H7 (cell line): Measurements from ENCODE around the gene SREK1IP1. TPM values are rescaled to one million over a fixed set of nuclear protein-coding genes. Genes with fewer than 3 reads are reported as not detected.
"Not testable (repeated sequence)": the region's sequence is repeated elsewhere in the genome, so short reads cannot be mapped to it uniquely, and the experiment has no call there.

ENCODE experiments used
- DNase-seq: peaks from one replicate; pipeline ENCODE4 v3.0.0; 2012
- H3K27me3 ChIP-seq: 2 replicates; pipeline ENCODE4 v1.6.0; 2011; ENCODE audit warnings: mild to moderate bottlenecking, low read length; ENCODE audit not compliant: control insufficient read depth, insufficient read depth
- H3K36me3 ChIP-seq: replicated peaks from 2 replicates; pipeline ENCODE4 v1.5.1; 2011; ENCODE audit warnings: low read length; ENCODE audit not compliant: control insufficient read depth, insufficient read depth
- H3K4me3 ChIP-seq: 2 replicates; pipeline ENCODE4 v1.5.1; 2011; ENCODE audit warnings: low read depth, mild to moderate bottlenecking, control low read depth, low read length, moderate library complexity; ENCODE audit not compliant: insufficient read depth
- total RNA-seq: library from RNA; depleted of rRNA; stranded (reverse); fragments of >200 nt; shearing (Covaris generic); gene quantifications from 2 replicates; pipeline ENCODE4 v1.2.3, GENCODE V29; 2014

Gene SREK1IP1
- total RNA-seq, 1 experiment from 2014 or later, result 13.5 TPM

DNA sequence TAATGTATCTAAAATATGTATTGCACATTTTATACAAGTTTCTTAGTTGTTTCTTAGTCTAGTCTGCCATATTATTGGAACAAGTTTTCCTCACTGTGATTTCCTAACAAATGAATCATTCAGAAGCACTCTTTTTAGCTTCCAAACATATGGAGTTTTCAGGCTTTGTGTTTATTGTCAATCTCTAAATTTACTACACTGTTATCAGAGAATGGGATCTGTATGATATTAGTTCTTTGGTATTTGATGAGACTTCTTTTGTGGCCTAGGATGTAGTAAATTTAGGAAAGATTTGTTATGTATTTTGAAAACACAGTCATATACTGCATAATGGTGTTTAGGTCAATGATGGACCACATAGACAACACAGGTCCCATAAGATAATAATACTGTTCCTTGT, 25.7 kb downstream of the SREK1IP1 start:
- Histone ChIP-seq H3K36me3 (peaks cover 6% of the 10 kb centered on the region), H3K4me3 (no peak overlapping the region), H3K27me3 (no peaks in the 10 kb centered on the region)
- DNase-seq, result no peak

DNA sequence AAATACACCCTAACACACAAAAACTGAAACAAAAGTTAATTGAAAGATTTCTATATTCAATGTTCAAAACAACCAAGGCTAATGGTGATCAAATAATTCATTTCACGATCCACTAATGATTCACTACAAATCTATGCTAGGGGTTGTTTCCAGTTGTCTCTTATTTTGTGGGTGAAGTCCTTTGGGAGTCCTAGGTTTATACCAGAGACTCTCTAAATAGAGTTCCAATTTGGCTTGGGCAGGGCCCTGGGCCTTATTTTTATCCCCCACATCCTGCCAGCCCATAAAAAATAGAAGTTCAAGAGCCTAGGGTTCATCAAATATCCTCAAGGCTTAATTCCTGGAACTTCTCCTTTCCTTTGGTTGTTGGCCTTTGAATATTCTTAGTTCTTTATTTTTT, 26.1 kb downstream of the SREK1IP1 start:
- no peak for DNase-seq
- Histone ChIP-seq H3K27me3 (no peaks in the 10 kb centered on the region), H3K36me3 (peaks cover 6% of the 10 kb centered on the region), H3K4me3 (no peak overlapping the region)

DNA sequence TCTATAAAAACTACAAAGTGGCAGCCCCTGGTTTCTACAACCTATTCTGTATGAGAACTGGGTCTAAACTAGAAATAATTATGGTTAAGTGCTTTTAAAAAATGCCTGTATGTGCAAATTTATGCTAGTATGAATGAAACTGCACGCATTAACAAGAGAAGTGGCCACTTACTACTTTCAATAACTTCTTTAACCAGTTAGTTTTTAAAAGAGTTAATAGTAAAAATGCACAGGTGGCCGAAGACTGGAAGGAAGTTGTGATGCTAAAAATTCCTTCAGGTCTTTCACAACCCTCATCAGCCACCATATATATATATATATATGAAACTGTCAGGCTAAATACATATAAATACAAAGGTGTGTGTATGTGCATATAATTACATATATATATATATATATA, 41.3 kb downstream of the SREK1IP1 start:
- no peaks in the 10 kb centered on the region for H3K27me3 ChIP-seq
- H3K4me3 ChIP-seq, result no peak overlapping the region
- DNase-seq, result no peak
- peaks cover 3% of the 10 kb centered on the region for H3K36me3 ChIP-seq

DNA sequence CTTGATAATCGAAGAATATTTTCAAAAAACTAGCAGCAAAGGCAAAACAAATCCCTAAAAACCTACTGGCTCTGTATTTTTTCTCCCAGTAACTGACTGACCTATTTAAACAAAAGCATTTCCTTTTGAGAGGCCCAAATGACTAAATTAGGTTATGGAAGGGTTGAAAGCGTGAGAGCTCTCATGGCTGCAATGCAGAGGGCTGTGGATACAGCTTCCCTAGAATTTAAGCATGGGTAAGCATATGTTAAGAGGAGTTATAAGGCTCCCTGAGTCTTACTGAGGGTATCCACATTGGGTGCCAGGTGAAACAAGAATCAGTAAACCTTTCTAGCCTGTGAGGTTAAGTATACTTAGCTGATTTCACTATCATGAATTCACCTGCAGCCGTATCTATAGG, 45.9 kb downstream of the SREK1IP1 start:
- Histone ChIP-seq H3K4me3 (no peak overlapping the region), H3K27me3 (no peaks in the 10 kb centered on the region), H3K36me3 (peaks cover 3% of the 10 kb centered on the region)
- no peak for DNase-seq

GRCh38 chr5:64714495-64714894, 54.0 kb downstream of the SREK1IP1 start:
- H3K4me3 ChIP-seq, H3K36me3 ChIP-seq, H3K27me3 ChIP-seq, DNase-seq: not testable (repeated sequence)

- DNase-seq, result no peak
- H3K4me3 ChIP-seq, result no peak overlapping the region
- no peaks in the 10 kb centered on the region for H3K36me3 ChIP-seq
- no peaks in the 10 kb centered on the region for H3K27me3 ChIP-seq
Measured at GRCh38 chr5:64707191-64707590, 61.3 kb downstream of the SREK1IP1 start.

DNA sequence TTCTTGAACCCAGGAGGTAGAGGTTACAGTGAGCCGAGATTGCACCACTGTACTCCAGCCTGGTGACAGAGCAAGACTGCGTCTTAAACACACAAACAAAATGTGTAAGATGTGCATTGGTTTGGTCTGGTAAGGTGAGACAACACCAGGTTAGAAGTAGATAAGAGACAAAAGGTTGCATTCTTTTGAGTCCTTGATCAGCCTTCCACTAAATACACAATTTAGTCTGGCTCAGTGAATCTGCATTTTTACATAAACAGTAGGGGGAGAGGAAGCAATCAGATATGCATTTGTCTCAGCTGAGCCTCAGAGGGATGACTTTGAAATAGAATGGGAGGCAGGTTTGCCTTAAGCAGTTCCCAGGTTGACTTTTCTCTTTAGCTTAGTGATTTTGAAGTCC, 62.4 kb downstream of the SREK1IP1 start:
- H3K36me3 ChIP-seq, DNase-seq, H3K27me3 ChIP-seq, H3K4me3 ChIP-seq: not testable (repeated sequence)

GRCh38 chr5:64700765-64701164, 67.7 kb downstream of the SREK1IP1 start:
- no peak for DNase-seq
- Histone ChIP-seq H3K27me3 (no peaks in the 10 kb centered on the region), H3K4me3 (no peak overlapping the region), H3K36me3 (no peaks in the 10 kb centered on the region)

- not testable (repeated sequence) for H3K4me3 ChIP-seq, H3K36me3 ChIP-seq
Measured at GRCh38 chr5:64696414-64696813, 72.1 kb downstream of the SREK1IP1 start.

GRCh38 chr5:64693636-64694035, 74.9 kb downstream of the SREK1IP1 start:
- Histone ChIP-seq H3K36me3 (no peaks in the 10 kb centered on the region), H3K4me3 (no peak overlapping the region), H3K27me3 (peaks cover 6% of the 10 kb centered on the region)

More at GRCh38 chr5:64696414-64696813, 72.1 kb downstream of the SREK1IP1 start:
- H3K27me3 ChIP-seq, DNase-seq: not testable (repeated sequence)

GRCh38 chr5:64691291-64691690, 77.2 kb downstream of the SREK1IP1 start:
- H3K4me3 ChIP-seq, result peak overlapping the region; percentile 61
- no peaks in the 10 kb centered on the region for H3K36me3 ChIP-seq
- DNase-seq, result peak; percentile 37
- H3K27me3 ChIP-seq, result peaks cover 6% of the 10 kb centered on the region

More at GRCh38 chr5:64693636-64694035, 74.9 kb downstream of the SREK1IP1 start:
- no peak for DNase-seq

DNA sequence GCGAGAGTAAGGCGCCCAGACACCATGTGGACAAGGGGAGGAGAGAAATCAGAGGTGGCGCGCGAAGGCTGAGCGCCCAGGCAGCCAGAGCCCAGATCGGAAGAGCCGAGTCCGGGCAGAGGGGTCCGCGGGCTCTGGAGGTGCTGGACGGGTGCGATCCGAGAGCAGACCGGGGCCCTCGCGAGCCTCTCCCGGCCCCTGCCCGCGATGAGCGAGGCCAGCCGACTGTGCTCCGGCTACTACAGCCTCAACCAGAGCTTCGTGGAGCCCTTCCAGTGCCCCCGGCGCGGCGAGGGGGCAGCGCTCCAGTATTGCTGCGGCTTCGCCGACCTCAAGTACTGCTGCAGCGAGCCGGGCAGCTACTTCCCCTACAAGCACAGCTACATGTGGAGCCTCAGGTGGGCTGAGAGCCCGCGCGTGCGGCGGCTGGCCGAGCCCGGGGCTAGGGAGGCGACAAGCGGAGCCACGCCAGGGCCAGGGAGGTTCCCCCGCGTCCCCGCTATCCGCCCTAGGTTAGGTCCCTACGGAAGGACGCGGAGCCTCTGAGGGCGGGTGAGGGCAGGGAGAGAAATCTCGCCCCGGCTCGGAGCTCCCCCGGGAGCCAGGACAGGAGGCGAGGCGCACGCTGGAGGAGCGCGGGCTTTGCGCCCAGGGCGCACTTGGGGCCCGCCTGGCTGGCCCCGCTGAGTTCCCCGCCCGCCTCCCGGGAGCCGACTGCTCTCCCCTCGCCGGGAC, 77.9 kb downstream of the SREK1IP1 start, which contains the start of gene SHISAL2B:
SHISAL2B (plus strand) TSS at position 87 of the 735 bp plus-strand sequence; CDS start at position 208, 121 bp downstream.
- Histone ChIP-seq H3K36me3 (no peaks in the 10 kb centered on the region), H3K27me3 (peaks cover 6% of the 10 kb centered on the region), H3K4me3 (peak within 1 kb of the TSS; percentile 61)
- peak; percentile 83 for DNase-seq

DNA sequence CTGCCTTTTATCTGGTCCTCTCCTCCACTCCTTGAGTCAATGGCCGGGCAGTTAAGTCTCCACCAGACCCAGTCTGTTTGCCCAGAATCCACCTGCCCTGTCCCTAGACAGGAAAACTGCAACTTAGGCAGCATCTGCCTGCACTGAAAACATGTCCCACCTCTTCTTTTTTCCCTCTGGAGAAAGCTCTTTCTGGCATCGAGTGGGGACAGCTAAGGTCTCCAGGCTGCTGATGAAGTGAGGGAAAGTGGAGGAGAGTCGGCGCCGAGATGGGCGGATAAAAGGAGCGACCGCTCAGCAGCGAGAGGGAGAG, 78.4 kb downstream of the SREK1IP1 start:
- H3K27me3 ChIP-seq, result peaks cover 6% of the 10 kb centered on the region
- H3K36me3 ChIP-seq, result no peaks in the 10 kb centered on the region
- no peak for DNase-seq
- peak overlapping the region; percentile 61 for H3K4me3 ChIP-seq

- peaks cover 6% of the 10 kb centered on the region for H3K27me3 ChIP-seq
- no peak overlapping the region for H3K4me3 ChIP-seq
- H3K36me3 ChIP-seq, result no peaks in the 10 kb centered on the region
- DNase-seq, result no peak
Measured at GRCh38 chr5:64688965-64689364, 79.5 kb downstream of the SREK1IP1 start.

- no peak for DNase-seq
- peaks cover 6% of the 10 kb centered on the region for H3K27me3 ChIP-seq
- no peak overlapping the region for H3K4me3 ChIP-seq
- no peaks in the 10 kb centered on the region for H3K36me3 ChIP-seq
Measured at GRCh38 chr5:64688391-64688790, 80.1 kb downstream of the SREK1IP1 start.

DNA sequence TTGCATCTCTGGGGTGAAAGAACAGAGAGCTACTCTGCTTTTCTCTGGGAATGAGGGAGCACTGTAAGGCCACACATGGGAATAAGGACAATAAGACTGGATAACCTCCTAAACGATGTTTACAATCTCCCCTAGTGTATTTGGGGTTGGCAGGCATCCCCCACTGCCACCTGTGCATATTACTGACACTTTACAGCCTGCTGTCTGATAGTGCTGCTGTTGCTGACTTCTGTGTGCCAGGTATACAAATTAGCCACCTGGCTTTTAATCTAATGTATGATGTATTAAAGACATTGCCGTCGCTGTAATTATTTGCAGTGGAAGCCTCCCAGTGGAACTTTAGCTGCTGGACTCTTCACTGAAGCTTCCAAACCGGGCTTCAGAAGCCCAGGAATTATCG, 82.6 kb downstream of the SREK1IP1 start:
- H3K4me3 ChIP-seq, result no peak overlapping the region
- DNase-seq, result no peak
- H3K36me3 ChIP-seq, result no peaks in the 10 kb centered on the region
- H3K27me3 ChIP-seq, result peaks cover 6% of the 10 kb centered on the region
